Middle frontal gyrus (tissue), 1 donor: ENCODE data around the gene CORO6.
"Not testable (repeated sequence)": the region's sequence is repeated elsewhere in the genome, so short reads cannot be mapped to it uniquely, and the experiment has no call there.

Source experiments
- DNase-seq: peaks from one replicate; pipeline ENCODE4 v3.0.0-alpha.2; 2015; ENCODE audit warnings: low spot score; ENCODE audit errors: extremely low spot score

Gene CORO6

DNA sequence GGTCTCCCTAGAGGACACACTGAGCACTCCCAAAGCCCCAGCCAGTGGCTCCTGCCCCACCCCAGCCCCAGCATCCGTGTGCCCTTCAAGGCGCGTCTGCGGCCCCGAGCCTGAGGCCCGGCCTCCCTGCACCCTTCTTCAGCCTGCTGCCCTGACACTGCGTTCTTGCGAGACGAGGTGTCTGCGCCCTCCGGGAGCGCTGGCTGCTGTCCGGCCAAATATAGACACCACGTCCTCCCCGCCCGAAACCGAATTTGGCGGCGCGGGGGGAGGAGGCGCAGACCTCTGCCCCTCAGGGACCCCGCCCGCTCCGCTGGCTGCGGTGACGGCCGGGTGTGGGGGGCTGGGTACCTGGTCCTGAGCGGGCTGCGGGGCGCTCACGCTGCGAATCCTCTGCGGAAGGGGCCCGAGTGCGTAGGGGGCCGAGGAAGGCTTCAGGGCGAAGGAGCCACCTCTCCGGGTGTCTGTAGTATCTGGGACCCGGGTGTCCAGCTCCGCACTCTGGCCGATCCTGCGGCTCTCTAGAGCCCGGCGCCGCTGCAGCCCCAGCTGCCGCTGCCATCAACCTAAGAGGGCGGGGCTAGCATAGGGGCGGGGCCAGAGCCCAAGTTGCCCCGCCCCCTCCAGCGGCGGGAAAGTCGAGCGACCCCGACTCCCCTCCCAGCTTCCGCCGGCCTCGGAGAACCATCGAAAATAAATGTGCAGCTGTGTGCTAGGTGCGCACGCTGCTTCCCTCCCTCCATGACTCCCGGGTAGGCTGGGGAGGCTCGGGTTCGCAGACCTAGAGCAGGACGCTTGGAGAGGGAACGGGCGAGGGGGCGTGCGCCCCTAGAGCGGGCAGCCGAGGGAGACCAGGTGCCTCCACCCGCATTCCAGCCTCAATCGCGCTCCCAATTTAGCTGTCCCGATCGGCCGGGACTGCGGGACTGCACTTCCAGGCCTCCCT lies at the start of gene CORO6:
CORO6 (minus strand) TSS at position 576 of the 946 bp plus-strand sequence. CDS start 1,491 bp downstream, outside the sequence.
- peak; percentile 49 for DNase-seq

DNA sequence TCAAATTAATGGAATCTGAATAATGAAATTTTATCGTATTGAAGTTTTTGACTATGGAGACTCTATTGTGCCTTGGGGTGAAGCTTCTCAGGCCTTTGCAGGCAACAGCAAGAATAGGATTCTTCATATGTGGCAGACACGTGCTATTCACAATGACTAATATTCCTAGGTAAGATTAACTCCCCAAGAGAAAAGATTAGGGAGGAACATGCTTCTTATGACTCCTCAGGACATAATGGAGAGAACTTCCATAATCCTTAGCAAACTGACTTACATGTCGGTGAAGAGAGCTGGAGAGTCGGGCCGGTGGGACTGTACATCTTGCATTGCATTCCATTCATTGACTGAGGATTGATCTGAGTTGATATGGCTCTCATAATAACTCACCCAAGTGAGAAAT lies 48.9 kb upstream of the CORO6 start:
- DNase-seq: no peak

DNA sequence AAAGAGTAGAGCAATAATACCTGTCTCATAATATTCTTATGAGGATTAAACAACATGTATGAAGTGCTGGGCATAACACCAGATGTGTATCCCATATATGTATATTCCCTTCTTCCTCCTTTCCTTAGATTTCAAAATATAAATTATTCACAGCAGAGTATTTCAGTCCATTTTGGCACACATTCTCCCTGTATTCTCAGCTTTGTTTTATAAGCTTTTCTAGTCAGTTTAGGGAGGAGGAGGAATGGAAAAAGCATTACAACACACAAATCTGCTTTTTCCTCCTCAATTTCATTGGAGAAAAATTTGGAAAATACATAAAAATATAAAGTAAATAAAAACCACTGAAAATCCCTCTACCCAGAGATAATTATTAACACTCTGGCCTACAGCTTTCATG lies 46.6 kb upstream of the CORO6 start:
- no peak for DNase-seq

DNA sequence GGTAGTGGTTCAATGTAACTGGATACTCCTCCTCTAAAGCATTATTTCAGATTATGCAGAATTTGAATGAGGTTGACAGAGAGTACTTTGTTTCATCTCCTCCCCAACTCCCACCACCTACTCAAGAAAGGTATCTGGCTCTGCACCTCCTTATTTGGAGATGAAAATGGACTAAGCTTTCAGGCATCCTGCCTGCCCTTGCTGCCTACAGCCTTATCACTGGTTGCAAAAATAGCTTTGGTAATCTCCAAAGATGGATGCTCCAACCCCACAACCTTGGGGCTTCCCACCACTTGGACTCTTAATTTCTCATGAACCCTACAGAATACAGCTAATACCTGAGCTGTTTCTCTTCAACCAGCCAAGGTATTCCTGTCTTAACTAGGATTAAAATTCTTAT lies 45.3 kb upstream of the CORO6 start:
- DNase-seq: no peak

DNA sequence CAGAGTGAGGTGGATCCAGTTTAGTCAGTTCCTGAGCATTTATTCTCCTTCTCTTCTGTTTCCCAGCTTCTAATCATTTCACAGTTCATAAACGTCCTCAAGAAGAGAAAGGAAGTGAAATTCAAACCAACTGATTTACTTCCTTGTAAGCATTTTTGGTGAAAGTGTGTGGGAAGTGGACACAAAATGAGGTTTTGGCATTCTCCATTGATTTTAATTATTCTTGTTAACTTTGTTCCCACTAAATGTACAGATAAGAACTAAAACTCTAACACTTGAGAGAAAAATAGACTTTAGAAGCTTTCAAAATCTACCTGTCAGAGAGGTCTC lies 42.7 kb upstream of the CORO6 start:
- DNase-seq: no peak

DNA sequence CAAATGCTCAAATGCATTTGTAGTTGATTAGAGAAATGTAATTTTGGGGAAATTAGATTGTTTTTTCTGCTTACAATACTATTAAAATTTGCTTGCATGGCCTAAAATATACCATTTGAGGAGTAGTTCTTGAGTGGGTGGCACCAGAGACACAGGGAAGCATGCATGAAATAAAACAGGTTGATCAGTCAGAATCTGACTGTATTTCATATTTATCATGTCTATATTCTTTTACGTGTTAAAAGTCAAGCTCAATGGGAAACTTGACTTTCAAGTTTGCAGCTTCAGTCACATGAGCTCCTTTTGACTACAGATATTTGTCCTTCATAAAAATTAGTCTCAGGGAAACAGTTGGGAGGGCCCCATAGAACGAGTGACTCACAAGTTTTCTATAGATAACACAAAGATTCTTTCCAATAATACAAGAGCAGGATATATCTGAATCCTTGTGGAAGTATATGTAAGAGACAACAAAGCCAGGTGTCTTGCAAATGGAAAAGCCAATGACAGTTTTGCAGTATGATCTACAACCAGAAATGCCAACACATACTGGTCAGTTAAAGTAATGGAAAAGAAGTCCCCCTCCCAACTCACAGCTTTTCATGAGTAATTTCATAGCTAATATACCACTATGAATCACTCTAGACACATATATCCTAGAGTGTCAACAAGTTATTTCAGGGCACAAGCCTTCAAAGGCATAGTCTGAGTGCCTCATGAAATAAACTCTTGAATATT lies 42.2 kb upstream of the CORO6 start:
- DNase-seq: no peak

DNA sequence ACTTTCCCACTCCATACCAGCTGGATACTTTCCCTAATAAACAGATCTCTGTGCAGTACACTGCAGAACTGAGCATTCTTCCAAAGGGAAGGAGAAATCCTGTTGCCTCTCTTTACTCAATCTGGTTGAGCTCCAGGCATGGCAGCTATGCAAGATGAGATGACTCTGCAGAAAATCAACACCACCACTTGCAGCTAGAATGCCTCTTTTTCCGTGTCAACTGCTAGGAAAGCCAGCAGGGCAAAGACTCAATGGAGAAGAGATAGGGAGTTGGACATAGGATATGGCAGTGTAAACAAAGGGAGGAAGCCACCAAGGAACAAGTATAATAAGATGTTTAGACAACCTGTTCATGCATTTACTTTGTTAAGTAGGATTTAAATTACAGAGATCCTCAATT lies 40.4 kb upstream of the CORO6 start:
- DNase-seq: peak; percentile 17

DNA sequence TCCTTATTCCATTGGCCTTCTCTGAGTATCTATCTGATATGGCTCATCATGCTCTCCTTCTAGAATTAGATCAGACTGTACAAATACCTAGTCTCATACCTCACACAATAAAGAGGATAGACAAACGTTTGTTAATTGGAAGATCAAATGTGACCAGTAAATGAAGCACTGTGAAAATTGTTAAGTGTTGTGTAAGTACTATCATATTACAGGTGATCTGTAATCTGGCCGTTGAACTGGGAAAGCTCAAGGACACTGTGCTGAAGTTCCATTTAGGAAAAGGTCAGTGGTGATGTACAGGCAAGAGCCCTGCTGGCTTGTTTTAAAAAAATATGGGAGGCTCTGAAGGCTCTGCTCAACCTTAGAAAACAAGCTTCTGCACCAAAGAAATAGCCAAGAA lies 38.5 kb upstream of the CORO6 start:
- no peak for DNase-seq

DNA sequence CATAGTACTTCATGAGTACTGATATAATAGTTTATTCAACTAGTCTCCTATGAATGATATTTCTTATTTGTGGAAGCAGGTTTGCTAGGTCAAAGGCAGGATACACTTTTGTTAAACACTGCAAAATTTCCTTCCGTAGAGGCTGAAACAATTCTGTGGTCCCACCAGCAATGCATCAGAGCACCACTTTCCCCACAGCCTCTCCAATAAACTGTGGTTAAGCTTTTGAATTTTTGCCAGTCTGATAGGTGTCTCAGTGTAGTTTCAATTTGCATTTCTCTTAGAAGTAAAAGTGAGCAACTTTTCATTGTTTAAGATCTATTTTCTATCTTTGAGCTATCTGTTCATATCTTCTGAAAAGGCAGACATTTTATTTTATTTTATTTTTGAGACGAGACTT lies 36.4 kb upstream of the CORO6 start:
- DNase-seq: no peak

DNA sequence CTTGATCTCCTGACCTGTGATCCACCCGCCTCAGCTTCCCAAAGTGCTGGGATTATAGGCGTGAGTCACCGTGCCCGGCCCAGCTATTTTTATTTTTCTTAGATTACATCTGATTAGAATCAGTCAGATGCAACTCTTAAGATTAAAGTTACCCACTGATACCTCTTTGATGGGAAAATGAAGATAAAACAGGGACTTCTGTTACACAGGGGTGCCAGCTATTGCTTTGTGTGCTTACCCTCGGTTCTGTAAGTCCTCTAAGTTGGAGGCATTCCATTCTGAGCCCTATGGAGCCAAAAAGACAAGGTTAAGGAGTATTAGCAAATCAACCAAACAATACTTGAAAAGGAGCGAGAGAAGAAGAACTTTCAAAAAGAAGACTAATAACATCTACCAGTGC lies 32.6 kb upstream of the CORO6 start:
- DNase-seq: no peak

DNA sequence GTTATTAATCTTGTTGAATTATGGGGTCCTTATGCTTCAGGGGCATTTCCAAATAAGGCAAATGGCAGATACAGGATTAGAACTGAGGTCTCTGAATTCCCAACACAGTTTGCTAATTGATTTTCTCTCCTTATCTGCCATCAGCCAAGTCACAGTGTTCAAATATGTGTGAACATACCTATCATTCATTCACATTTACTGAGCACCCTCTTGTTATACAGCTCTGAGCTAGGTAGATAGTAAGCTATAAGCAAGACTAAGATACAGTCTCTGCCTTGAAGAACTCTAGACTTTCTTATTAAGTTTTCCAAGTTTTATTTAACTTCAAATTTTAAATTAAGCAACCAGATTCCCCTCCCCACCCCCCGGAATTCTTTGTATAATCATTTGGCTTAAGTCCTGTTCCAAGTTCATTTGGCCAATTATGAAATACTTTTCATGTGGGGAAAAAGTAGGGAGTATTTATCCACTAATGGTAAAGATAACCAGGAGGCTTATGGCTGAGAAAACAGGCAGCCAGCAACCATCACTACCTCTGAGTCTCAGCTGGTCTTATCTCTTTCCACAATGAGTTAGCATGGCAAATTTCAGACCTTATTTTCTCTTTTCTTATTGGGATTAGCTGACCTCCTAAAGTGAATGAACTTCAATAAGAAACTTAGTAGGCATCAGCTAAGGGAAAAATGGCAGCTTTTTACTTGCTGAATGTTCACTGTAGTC lies 31.4 kb upstream of the CORO6 start:
- DNase-seq: no peak

DNA sequence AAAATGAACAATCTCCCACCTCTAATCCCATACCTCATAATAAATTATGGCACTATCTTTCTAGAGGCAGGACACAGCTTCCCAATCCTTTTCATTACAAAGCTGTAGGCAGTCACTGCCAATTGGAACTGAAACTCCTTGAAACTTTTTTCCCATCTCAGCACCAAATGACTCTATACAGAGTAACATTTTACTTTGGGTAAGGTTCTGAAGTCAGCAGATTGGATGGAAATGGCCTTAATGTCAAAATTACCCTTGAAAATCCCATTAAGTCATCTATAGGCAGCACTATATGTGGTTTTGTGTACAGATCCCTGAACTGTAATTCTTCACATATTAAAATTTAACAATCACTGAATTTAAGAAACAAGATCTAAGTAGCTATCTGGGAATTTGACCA lies 30.3 kb upstream of the CORO6 start:
- DNase-seq: no peak

DNA sequence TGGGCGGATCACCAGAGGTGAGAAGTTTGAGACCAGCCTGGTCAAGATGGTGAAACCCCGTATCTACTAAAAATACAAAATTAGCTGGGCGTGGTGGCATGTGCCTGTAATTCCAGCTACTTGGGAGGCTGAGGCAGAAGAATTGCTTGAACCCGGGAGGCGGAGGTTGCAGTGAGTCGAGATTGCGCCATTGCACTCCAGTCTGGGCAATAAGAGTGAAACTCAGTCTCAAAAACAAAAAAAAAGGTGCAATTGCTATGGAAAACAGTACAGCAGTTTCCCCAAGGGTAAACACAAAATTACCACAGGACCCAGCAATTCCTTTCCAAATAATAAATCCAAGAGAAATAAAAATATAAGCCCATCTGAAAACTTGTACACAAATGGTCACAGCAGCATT lies 29.2 kb upstream of the CORO6 start:
- DNase-seq: not testable (repeated sequence)

DNA sequence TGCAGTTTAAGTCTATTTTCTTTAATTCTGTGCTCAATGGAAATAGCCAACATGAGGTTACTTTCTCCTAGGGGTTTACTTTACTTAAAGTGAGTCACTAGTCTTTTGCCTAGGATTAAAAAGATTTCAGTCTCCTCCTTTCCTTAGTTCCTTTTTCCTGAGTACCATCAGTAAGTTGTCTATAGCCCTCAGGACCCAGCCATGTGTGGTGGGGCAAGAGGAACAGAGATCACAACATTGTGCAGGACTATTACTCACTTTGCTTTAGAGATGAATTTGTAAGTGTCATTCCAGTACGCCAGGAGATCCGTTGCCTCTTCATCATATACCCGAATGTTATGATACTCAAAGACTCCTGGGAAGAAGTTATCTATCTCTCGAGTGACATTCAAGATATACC lies 27.7 kb upstream of the CORO6 start:
- no peak for DNase-seq

DNA sequence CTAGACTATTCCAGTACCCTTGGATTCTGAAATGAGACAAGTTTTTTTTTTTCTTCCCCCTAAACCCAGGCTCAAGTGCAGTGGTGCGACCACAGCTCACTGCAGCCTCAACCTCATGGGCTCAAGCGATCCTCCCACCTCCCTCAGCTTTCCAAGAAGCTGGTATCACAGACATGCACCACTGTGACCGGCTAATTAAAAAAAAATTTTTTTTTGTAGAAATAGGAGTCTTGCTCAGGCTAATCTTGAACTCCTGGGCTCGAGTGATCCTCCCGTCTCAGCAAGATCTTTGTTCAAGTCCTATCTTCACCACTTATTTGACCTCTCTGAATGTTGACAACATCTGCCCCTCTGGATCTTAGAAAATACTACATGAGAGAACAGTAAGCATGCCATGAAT lies 26.6 kb upstream of the CORO6 start:
- DNase-seq: no peak

DNA sequence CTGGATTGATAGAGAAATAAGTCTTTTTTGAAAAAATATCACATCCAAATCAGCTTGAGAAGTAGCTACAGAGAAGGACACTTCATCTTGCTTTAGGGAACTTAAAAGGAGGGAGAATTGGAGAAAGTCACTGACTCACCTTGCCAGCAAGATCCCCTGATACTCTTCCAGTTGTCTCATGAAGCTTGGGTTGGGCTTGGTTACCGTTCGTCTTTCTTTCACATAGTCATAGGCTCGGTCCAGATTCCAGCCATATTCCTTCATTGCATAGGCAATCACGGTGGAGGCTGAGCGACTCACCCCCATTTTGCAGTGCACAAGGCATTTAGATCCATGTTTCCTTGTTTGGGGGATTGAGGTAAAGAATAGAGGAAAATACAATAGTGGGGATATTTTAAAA lies 25.3 kb upstream of the CORO6 start:
- DNase-seq: no peak

DNA sequence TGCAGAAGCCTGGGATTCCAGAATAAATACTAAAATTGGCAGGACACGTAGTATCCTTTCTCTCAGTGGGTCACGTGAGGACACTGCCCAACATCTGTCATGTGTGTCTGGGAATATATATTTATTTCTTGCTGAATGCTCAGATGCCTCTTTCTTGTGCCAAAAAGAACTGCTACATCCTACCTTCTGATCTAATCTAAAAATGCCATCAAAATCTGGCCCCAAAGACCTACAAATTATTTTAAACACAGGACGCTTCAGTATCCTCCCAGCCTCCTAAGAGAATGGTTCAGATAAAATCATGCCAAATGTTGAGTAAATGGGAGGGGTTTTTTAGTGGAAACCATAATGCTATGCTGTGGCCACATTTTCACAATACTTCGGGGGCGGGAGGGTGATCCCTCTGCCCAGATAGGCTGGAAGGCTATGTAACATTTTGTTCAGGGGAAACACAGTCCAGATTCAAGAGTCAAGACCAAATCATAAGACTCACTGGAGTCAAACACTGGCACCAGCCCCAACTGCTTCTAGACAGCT lies 22.9 kb upstream of the CORO6 start:
- no peak for DNase-seq

DNA sequence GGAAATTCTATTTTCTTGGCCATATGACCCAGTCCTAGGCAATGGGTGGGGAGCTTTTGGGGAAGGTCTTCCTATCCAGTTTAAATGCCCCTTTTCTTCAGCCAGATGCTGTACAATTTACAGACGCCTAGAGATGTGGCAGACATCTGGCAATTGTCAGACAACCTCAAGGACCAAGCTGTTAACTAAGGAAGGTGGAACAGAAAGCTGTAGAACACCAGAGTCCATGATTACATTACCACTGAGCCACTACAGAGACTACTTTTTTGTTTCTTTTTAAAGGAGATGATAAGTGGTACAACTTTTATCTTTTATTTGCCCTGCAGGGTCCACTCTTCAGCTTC lies 21.1 kb upstream of the CORO6 start:
- DNase-seq: no peak

DNA sequence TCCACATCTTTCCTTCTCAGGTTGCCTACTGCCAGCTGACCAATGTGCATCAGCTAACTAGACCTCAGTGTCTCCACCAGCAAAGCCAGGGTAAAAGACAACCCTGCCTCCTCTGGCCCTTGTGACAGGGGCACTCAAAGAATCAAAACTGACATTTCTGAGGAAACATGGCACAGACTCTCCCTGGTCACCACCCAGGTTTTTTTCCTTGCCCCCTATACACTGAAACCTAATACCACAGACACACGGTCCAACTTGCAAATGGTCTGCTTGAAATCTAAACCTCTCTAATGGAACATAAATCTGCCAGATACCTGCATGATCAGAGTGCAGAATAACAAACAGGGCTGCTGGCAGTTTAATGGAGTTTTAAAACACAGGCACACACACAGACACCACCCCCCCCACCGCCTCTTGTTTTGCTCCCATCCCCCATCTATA lies 19.5 kb upstream of the CORO6 start:
- DNase-seq: no peak

DNA sequence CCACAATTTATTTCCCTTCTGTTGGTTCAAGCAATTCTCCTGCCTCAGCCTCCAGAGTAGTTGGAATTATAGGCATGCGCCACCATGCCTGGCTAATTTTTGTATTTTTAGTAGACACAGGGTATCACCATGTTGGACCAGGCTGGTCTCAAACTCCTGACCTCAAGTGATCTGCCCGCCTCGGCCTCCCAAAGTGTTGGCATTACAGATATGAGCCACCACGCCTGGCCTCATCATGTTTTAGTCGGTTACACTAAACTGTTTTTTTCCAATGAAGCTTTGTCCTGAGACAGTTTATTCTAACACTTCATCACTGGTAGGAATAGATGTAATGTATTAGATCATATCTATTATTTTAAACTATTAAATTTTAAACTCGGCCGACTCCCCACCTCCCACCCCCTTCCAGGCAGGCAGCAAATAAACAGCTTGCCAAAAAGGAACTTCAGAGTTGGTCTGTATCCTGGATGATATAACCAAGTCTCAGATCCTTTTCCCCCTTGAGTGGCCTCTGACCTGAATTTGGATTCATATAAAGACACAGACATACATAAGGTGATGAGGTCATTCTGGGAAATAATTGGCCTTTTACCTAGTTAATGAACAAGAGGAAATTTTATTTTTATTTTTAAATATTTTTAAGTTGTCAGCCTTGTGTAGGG lies 18.4 kb upstream of the CORO6 start:
- DNase-seq: no peak

DNA sequence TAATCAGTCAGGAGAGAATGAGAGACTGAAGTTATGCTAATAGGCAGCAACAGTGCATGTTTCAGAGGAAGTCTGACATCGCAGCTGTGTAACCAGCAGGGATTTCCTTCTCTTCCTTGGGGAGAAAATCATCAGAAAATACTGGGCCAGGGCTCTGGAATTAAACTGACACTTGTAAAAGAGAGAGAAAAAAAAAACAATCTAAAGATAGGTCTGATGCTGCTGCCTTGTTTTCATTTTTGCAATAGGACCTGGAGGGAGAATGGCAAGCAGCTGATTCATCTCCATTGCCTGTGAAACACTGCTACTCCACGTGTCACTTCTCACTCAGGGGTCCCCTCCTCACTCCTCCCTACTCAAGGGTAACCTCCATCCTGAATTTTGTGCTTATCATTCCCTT lies 17.7 kb upstream of the CORO6 start:
- no peak for DNase-seq
